DND-41 (cell line): ENCODE data around the gene BHMT2.

ENCODE experiments used
- ATAC-seq: fragments of 200-7000 bp; cut with Tn5 transposase; 3 replicates; pipeline ENCODE4 v1.9.1; 2021; ENCODE audit warnings: low read depth; ENCODE audit not compliant: insufficient read depth
- DNase-seq: peaks from one replicate; pipeline ENCODE4 v3.0.0-alpha.2; 2020
- H2AFZ ChIP-seq: 2 replicates; pipeline ENCODE4 v1.6.0; 2012; ENCODE audit warnings: low read depth, low read length
- H3K27ac ChIP-seq: 2 replicates; pipeline ENCODE4 v1.5.1; 2012; ENCODE audit warnings: low read length, inconsistent platforms
- H3K27me3 ChIP-seq: fragments of 200-600 bp; sonication (generic); 2 replicates; pipeline ENCODE4 v1.6.0; 2012; ENCODE audit warnings: low read length, mild to moderate bottlenecking, inconsistent platforms; ENCODE audit not compliant: insufficient read depth, poor library complexity
- H3K36me3 ChIP-seq: 2 replicates; pipeline ENCODE4 v1.5.1; 2012; ENCODE audit warnings: low read length, inconsistent platforms; ENCODE audit not compliant: insufficient read depth
- H3K4me1 ChIP-seq: 2 replicates; pipeline ENCODE4 v1.5.1; 2012; ENCODE audit warnings: mild to moderate bottlenecking, low read length; ENCODE audit not compliant: insufficient read depth
- H3K4me2 ChIP-seq: 2 replicates; pipeline ENCODE4 v1.6.0; 2012; ENCODE audit warnings: mild to moderate bottlenecking, moderate library complexity, low read length, inconsistent platforms; ENCODE audit not compliant: insufficient read depth
- H3K4me3 ChIP-seq, 2 experiments: fragments of 200-600 bp in 1 of 2; shearing (Covaris generic) in 1 of 2; 2 replicates each; pipeline ENCODE4 v1.5.1; 2012 to 2016; ENCODE audit warnings: inconsistent platforms in 2 of 2, low read length in 2 of 2, mild to moderate bottlenecking in 2 of 2, low read depth in 1 of 2, moderate library complexity in 1 of 2
- H3K79me2 ChIP-seq: 2 replicates; pipeline ENCODE4 v1.6.0; 2012; ENCODE audit warnings: low read length, inconsistent platforms; ENCODE audit not compliant: insufficient read depth
- H3K9ac ChIP-seq: 2 replicates; pipeline ENCODE4 v1.6.0; 2012; ENCODE audit warnings: low read depth, mild to moderate bottlenecking, inconsistent platforms, low read length, moderate library complexity
- H3K9me3 ChIP-seq: 2 replicates; pipeline ENCODE4 v1.5.1; 2012; ENCODE audit warnings: low read length, moderate library complexity, mild to moderate bottlenecking, inconsistent platforms; ENCODE audit not compliant: insufficient read depth, severe bottlenecking
- H4K20me1 ChIP-seq: 2 replicates; pipeline ENCODE4 v1.6.0; 2012; ENCODE audit warnings: low read length; ENCODE audit not compliant: insufficient read depth
- EZH2 ChIP-seq: IDR thresholded peaks from 3 replicates; pipeline ENCODE4 v1.6.1; 2012; ENCODE audit warnings: borderline replicate concordance, low read depth, mild to moderate bottlenecking, moderate library complexity, low read length, inconsistent platforms; ENCODE audit not compliant: severe bottlenecking
- TF ChIP-seq, protein P1 (sequence below): IDR thresholded peaks from 2 replicates; pipeline ENCODE4 v1.5.1; 2012; ENCODE audit warnings: borderline replicate concordance, low read length, moderate library complexity, mild to moderate bottlenecking; ENCODE audit not compliant: poor library complexity, severe bottlenecking; ENCODE audit errors: extremely low read depth

BHMT2 gene

GRCh38 chr5:79032031-79032695, 37.4 kb upstream of the BHMT2 start:
- no peak for DNase-seq

GRCh38 chr5:79032782-79033181, 36.8 kb upstream of the BHMT2 start:
- H3K27me3 ChIP-seq: no peaks in the 10 kb centered on the region
- no peaks in the 10 kb centered on the region for H3K79me2 ChIP-seq
- no peak overlapping the region for H3K4me2 ChIP-seq
- no peaks in the 10 kb centered on the region for H3K36me3 ChIP-seq
- ATAC-seq (no peak), DNase-seq (no peak)
- no peaks in the 10 kb centered on the region for H3K9me3 ChIP-seq
- no peaks in the 10 kb centered on the region for H4K20me1 ChIP-seq
- no peak overlapping the region for H3K27ac ChIP-seq
- no peak overlapping the region for H3K4me3 ChIP-seq
- H3K4me1 ChIP-seq: no peaks in the 10 kb centered on the region
- TF ChIP-seq EZH2: no peak
- TF ChIP-seq, protein P1, sequence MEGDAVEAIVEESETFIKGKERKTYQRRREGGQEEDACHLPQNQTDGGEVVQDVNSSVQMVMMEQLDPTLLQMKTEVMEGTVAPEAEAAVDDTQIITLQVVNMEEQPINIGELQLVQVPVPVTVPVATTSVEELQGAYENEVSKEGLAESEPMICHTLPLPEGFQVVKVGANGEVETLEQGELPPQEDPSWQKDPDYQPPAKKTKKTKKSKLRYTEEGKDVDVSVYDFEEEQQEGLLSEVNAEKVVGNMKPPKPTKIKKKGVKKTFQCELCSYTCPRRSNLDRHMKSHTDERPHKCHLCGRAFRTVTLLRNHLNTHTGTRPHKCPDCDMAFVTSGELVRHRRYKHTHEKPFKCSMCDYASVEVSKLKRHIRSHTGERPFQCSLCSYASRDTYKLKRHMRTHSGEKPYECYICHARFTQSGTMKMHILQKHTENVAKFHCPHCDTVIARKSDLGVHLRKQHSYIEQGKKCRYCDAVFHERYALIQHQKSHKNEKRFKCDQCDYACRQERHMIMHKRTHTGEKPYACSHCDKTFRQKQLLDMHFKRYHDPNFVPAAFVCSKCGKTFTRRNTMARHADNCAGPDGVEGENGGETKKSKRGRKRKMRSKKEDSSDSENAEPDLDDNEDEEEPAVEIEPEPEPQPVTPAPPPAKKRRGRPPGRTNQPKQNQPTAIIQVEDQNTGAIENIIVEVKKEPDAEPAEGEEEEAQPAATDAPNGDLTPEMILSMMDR: no peak
- H3K9ac ChIP-seq: no peak overlapping the region
- H2AFZ ChIP-seq: no peak overlapping the region

More at GRCh38 chr5:79032031-79032695, 37.4 kb upstream of the BHMT2 start:
- ATAC-seq: no peak
- H3K9me3 ChIP-seq: no peaks in the 10 kb centered on the region
- H3K27me3 ChIP-seq: no peaks in the 10 kb centered on the region
- no peak overlapping the region for H3K27ac ChIP-seq
- no peak overlapping the region for H3K4me2 ChIP-seq
- H3K9ac ChIP-seq: no peak overlapping the region
- no peaks in the 10 kb centered on the region for H3K4me1 ChIP-seq
- H3K36me3 ChIP-seq: no peaks in the 10 kb centered on the region
- H4K20me1 ChIP-seq: no peaks in the 10 kb centered on the region
- TF ChIP-seq, protein P1: no peak
- no peak for TF ChIP-seq EZH2
- no peaks in the 10 kb centered on the region for H3K79me2 ChIP-seq
- no peak overlapping the region for H2AFZ ChIP-seq
- no peak overlapping the region for H3K4me3 ChIP-seq

DNA sequence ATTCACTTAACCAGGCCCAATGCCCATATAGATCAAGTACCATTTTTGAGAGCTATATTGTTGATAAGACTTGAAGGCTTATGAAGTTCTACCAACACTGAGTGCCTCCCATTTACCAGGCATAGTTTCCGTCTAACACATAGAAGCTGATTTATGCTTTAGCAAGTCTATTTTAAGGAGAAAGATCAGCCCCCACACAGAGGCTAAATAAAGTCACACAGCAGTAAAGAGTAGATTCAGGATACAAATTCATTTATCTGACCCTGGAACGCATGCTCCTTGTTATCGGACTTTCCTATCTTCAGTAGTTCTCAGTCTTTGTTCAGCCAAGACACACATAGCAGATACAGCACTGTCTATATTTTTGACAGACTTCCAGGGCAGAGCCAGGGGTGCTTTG, 34.3 kb upstream of the BHMT2 start:
- ATAC-seq: no peak
- Histone ChIP-seq H3K79me2 (no peaks in the 10 kb centered on the region), H3K4me2 (no peak overlapping the region), H3K27me3 (no peaks in the 10 kb centered on the region), H2AFZ (no peak overlapping the region), H3K9ac (no peak overlapping the region), H3K4me3 (no peak overlapping the region), H3K9me3 (no peaks in the 10 kb centered on the region), H3K36me3 (no peaks in the 10 kb centered on the region), H4K20me1 (no peaks in the 10 kb centered on the region), H3K27ac (no peak overlapping the region), H3K4me1 (no peaks in the 10 kb centered on the region)
- TF ChIP-seq EZH2: no peak
- TF ChIP-seq, protein P1: no peak
- DNase-seq: no peak
